Endometrium (tissue), 2 donors: ENCODE measurements around the gene DENND1A.
"Not testable (repeated sequence)": the region's sequence is repeated elsewhere in the genome, so short reads cannot be mapped to it uniquely, and the experiment has no call there.

Experiments
- FAIRE-seq: peaks from 2 replicates; lab custom pipeline; 2012; peaks lifted over from hg19 to GRCh38; lab: Jason Lieb, UNC
- donor health status: control.
- donor health status: control.

DENND1A gene

DNA sequence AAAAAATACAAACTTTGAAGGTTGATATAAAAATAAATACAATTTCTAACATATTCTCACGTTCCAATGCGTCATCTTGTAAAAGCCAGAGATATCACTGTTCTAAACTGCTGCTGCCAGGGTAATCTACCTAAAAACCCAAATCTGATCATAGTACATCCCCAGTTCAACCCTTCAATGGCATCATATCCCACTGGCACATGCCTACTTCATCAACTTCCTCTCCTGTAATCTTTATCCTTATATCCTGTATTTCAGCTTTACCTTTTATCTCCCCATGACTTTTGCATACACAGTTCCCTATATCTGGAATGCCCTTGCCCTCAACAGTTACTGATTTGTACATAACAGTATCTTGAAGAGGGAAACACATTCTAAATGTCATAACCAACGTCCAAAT is 7.5 kb downstream of the DENND1A start:
- no peak for FAIRE-seq

DNA sequence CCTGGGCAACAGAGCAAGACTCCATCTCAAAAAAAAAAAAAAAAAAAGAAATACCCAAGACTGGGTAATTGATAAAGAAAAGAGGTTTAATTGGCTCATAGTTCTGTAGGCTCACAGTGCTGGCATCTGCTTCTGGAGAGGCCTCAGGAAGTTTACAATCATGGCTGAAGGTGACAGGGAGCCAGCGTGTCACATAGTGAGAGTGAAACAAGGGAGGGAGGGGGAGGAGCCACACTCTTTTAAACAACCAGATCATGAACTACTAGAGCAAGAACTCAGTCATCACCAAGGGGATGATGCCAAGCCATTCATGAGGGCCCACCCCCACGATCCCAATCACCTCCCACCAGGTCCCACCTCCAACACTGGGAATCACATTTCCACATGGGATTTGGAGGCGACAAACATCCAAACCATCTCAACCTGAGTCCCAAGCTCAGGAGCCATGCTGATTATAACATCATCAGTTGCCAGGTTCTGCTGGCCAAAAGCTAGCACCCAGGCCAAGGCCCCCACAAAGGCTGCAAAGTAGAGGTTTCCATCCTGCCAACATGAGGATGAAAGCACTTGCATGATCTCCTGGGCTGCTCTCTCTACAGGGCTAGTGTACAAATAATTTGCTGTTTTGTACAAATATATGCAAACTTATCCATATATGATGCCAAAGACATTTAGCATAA is 15.3 kb downstream of the DENND1A start:
- no peak for FAIRE-seq

DNA sequence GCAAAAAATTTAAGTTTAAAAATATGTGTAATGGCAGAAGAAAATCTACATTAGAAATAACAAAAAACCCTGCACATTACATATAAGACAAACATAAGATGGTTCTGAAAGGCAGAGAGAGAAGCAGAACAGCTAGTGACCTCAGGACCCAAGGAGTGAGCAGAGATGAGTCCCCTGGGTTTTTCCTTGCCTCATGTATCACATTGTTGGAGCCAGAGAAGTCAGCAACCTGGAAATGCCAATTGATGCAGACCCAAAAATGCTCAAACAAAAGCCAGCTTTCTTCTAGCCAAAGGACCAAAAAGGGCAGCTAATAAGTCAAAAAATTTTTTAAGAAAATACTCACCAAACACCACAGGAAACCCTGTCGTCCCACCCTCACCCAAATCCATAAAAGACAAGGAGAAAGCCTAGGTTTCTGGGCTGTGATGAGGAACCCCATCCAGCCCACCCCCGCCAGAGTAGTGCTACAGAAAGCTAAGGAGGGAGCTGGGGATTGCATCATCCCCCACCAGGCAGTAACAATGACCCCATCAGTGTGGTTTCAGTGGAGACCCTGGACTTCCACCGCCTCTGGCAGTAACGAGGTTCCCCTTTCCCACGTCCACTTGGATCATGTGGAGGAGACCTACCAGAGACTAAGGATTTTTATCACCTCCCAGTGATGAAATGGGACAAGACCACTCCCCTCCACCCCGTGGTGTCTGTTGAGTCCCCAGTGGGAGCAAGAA is 17.6 kb downstream of the DENND1A start:
- FAIRE-seq: no peak

DNA sequence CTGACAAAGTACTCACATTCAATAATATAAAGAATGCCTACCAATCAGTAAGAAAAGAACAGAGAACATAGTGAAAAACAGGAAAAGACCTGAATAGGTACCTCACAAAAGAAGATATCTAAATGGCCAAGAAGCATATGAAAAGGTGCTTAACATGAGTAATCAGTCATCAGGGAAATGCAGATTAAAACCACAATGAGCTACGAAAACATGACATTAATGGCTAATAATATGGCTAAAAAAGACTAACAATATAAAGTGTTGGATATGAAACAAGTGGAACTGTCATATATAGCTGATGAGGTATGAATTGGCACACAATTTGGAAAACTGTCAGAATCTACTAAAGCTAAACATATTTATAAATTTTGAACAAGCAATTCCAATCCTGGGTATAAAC is 18.9 kb downstream of the DENND1A start:
- FAIRE-seq: no peak

DNA sequence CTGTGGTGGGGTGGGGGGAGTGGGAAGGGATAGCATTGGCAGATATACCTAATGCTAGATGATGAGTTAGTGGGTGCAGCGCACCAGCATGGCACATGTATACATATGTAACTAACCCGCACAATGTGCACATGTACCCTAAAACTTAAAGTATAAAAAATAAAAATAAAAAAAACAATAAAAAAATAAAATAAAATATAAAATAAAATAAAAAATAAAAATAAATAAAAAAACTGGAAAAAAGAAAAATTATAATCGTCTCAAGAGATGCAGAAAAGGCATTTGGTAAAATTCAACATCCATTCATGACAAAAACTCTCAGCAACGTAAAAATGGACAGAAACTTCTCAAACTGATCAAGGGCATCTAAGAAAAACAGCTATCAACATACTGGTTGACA is 20.7 kb downstream of the DENND1A start:
- FAIRE-seq: not testable (repeated sequence)

DNA sequence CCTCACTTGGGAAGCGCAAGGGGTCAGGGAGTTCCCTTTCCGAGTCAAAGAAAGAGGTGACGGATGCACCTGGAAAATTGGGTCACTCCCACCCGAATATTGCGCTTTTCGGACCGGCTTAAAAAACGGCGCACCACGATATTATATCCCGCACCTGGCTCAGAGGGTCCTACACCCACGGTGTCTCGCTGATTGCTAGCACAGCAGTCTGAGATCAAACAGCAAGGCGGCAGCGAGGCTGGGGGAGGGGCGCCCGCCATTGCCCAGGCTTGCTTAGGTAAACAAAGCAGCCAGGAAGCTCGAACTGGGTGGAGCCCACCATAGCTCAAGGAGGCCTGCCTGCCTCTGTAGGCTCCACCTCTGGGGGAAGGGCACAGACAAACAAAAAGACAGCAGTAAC is 26.4 kb downstream of the DENND1A start:
- not testable (repeated sequence) for FAIRE-seq

DNA sequence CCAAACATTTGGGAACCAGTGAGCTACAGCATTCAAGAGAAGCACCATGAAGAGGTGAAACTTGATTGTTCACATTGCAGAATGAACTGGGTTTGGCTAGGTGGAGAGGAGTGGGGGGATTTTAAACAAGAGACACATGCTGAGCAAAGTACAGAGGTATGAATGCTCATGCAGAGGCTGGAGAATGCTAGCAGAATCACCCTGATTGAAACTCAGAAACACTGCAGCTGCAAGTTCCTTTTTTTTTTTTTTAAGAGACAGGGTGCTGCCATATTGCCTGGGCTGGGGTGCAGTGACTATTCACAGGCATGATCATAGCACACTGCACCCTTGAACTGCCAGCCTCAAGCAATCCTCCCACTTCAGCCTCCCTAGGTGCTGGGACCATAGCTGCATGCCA is 35.1 kb downstream of the DENND1A start:
- no peak for FAIRE-seq

DNA sequence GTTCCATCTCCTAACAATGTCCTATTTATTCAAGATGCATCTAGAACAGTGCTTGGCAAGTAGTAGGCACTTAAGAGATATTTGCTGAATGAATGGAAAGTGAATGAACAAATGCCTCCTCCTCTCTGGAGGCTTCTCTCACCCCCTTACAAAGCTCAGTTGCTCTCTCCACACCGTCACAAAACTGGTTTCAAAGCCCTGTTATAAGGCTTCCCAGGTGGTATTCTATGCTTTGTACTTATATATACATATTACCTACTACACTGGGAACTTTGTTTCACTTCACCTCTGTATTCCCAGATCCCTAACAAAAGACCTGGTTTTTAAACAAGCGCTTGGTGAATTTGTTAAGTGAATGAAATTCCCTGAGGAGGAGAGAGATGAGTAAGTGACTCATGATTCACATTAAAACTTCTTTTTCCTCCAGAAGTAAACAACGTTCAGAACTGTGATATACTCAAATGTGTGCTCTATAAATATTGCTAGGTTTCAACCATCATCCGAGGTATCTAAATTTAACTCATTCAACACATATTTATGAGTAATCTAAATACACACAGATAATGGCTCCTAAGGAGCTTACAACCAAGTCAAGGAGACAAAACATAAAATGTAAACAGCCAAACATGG is 36.0 kb downstream of the DENND1A start:
- FAIRE-seq: no peak

DNA sequence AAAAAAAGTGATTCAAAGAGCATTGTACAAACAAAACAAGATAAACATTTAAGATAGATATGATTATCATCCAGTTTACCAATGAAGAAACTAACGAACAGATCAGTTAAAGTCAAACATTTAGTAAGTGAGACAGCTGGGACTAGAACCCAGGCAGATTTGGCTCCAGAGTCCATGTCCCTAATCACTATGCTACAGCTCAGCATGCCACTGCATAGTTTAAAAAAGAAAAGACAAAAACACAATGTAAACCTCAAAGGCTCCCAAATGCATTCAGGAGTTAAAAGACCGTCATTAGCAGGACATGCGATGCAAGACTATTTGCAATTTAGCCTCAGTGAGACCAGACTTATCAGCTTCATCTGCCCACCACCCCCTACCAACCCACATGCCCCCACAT is 36.8 kb downstream of the DENND1A start:
- FAIRE-seq: no peak

DNA sequence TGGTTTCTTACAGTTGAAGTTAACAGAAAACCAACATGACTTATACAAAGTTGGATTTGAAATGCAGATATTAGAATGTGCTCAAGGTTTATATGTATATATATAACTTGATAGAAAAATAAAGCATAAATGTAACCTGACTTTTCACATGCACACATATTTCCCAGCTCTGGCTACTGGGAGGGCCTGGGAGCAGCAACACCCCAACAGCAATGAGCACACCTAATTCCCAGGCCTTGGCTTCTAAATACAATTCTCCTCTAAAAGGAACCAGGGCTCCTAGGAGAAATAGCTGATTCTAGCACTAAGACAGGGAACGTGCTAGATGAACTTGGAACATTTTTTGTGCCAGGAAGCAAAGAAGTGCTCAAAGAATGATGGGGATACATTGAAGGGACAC is 42.1 kb downstream of the DENND1A start:
- FAIRE-seq: no peak

DNA sequence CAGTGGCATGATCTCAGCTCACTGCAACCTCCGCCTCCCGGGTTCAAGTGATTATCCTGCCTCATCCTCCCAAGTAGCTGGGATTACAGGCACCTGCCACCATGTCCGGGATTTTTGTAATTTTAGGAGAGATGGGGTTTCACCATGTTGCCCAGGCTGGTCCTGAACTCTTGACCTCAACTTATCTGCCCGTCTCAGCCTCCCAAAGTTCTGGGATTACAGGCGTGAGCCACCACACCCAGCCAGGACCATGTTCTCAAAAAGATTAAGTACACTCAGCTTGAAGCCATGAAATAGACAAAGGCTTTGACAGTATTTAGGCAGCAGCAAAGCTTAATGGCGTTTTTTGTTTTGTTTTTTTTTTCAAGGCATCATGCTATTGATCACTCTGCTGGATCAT is 44.1 kb downstream of the DENND1A start:
- not testable (repeated sequence) for FAIRE-seq

DNA sequence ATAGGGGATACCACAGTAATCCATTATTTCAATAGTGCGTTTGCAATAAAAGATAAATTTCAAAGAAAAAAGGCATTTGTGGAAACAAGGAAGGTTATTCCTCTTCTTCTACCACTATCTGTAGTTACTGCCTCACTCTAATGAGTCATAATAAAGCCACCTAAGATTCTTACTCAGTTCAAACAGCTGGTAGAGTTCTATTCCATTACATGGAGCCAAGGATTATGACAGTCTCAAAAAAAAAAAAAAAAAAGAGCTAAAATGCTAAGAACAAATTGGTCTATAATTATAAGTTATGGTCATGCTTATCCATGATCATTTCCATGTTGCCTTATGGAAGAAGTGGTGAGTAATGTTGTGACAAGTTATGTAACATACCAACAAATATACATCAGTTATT is 46.3 kb downstream of the DENND1A start:
- FAIRE-seq: no peak

DNA sequence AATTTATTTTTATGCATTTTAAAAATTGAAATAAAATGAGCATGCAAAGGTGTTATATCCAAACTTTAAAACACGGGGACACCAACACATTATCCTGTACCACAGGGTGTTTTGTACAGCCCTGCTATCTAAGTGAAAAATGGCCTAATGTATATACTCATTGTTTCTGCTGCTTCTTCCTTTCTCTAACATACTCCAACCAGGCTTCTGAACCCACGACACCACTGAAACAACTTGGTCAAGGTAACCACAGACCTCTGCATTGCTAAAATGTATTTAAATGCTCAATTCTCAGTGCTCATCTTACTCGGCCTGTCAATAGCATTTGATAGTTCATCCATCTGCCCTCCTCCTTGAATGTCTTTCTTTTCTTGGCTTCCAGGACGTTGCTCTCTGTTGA is 48.3 kb downstream of the DENND1A start:
- no peak for FAIRE-seq

DNA sequence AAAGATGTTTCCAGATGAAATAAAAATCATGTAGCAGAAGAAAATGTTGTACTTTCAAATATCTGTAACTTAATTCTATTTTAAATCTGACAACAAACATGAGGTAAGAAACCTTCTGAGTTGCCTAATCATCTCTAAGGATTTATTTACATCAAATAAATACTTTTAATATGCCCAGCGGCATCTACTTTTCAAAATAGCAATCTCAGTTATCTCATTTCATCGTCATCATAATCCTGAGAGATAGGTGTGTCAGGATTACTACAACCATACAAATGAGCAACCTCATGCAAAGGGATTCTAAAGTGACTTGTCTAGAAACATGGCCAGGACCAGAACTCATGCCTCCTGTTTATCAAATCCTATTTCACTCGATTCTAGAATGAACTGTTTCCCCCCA is 49.5 kb downstream of the DENND1A start:
- FAIRE-seq: no peak

DNA sequence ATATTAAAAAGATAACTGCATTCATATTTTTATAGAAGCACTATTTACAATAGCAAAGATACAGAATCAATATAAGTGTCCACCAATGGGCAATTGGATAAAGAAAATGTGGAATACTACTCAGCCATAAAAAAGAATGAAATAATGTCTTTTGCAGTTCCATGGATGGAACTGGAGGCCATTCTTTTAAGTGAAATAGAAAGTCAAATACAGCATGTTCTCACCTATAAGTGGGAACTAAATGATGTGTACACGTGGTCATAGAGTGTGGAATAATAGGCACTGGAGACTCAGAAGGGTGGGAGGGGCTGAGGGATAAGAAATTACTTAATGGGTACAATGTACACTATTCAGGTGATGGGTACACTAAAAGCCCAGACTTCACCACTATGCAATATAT is 53.2 kb downstream of the DENND1A start:
- no peak for FAIRE-seq

DNA sequence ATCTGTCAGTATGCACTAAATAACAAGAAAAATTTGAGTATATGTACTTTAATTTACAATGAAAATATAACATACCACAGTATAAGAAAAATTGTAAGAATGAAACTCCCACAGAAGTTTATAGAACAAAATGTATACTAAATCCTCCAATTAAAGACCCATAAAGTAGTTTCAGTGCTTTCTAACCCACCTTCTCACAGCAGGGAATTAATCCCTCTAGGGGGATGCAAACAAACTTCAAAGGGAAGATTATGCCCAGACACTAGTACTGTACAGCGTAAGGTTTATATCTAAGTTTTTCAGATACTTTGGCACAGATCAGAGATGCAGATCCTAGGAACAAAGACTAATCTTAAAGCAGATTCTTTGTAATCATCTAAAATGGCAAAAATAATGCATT is 57.2 kb downstream of the DENND1A start:
- no peak for FAIRE-seq

DNA sequence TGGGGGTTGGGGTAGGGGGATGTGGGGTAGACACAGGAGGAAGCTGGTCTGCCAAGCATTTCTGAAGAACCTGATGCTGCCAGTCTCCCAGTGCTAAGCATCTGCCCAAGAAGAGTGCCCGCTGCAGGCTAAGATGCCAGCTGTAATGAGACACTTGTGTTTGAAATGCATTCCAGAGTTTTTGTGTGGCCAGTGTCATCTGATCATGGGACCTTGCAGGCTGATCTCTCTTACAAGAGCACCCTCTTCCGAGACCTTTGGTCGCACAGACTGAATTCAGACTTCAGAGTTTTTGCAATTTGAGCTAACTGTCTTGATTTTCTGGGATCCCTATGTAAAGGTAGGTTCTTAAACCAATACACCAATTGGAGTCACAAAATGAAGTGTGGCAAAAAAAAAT is 58.1 kb downstream of the DENND1A start:
- no peak for FAIRE-seq

DNA sequence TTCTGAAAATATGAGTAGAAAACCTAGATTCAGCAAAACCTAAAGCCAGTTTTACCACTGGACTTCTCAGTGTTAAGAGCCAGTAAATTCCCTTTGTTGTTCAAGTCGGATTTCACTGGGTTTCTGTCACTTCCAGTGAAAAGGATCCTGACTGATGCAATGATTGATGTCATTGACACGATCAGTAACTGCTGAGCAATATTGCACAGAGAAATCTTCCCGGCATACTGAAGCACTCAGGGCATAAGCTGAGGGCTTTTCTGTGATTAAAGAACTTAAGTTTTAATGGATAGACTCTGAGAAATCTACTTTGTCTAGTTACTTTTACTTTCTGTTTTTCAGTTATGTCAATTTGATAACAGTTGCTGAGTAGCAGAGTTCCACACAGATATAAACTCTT is 61.9 kb downstream of the DENND1A start:
- FAIRE-seq: no peak

DNA sequence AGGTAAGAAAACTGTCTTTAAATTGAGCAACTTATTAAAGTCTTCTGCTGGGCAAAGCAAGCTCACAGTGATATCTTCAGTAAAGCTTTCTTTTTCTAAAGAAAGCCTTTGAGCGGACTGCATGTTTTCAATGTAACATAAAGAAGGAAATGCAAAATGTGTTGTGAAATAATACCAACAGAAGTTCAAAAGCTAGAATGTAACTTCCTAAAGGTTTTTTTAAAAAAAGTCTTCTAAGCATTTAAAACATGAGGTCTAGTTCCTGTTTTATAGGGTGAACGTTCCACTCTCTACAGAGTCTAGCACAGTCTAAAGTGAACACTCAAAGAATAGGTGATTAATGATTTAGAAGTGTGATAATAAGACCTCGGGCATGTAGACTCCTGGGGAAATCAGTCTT is 62.9 kb downstream of the DENND1A start:
- FAIRE-seq: no peak

DNA sequence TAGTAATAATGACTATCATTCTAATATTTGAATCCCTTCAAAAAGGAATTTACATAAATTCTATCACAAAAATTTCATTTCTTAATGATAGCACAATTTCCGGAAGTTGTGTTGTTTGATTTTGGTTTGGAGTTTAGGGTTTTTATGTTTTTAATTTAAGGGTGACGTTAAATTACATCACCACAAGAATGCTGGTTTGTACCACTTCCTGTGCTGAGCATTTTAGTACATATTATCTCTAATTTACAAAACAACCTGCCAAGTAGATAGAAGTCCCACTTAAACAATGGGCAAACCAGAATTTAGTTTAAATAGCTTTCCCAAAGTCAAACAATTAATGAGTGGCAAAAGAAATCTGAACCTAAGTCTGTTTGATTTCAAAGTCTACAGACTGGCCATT is 63.4 kb downstream of the DENND1A start:
- no peak for FAIRE-seq

DNA sequence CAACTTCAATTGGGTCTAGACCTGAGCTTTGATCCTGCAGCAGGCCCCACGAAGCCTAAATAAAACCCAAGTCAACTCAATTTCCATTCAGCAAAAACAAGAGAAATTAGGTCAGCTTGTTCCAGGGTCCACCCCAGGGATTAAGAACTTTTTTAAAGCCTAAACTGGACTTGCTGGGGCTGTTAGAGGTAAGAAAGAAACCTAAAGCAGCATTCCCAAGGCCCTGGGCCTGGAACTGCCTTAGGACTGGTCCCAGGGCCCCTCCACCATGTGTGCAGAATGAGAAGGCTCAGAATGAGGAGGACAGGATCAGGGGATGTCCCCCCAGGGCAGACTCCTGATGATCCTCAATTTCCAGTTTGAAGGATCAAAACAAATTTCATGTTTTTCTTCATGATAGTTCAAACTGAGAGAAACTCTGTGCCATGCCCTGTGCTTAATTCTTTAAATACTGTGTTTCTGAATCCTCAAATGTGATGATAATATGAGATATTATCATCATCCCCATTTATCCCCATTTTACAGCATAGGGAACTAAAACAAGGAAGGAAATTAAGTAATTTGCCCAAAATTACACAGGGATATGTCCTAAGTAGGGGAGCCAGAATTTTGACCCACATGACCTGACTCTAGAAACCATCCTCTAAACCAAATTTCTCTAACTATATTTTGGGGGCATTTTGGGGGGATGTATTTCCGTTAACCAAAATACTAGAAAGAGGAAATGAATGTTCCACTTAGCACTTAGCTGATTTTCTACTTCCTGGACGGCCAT is 64.5 kb downstream of the DENND1A start:
- FAIRE-seq: no peak

DNA sequence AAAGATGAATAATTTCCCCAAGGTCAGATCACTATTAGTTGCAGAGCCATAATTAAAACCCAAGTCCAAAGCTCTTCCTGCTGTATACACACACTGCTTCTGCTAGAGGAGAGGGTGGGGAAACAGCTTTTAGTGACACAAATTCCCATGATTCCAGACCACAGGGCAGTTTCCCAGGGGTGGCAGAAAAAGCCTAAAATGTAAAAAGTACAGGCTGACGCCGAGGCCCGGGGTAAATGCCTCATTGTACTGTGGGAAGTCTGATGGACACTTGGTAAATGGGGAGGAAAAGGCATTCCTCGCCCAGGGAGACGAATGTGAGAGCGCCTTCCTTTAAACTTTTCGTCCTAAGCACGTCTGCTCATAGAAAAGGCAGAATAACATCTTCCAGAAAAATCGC is 65.7 kb downstream of the DENND1A start:
- no peak for FAIRE-seq
